Colonic mucosa (tissue), 4 donors: ENCODE measurements around the gene MED26. TPM values are rescaled to one million over a fixed set of nuclear protein-coding genes. Genes with fewer than 3 reads are reported as not detected.

Experiments
- DNase-seq: peaks from one replicate; pipeline ENCODE4 v3.0.0-alpha.2; 2020
- H3K27ac ChIP-seq: fragments of 200-600 bp; one replicate; pipeline ENCODE4 v1.8.0; 2021
- H3K27me3 ChIP-seq: fragments of 200-600 bp; one replicate; pipeline ENCODE4 v1.8.0; 2021
- H3K36me3 ChIP-seq: fragments of 200-600 bp; one replicate; pipeline ENCODE4 v1.8.0; 2021
- H3K4me1 ChIP-seq: fragments of 200-600 bp; one replicate; pipeline ENCODE4 v1.8.0; 2021; ENCODE audit warnings: mild to moderate bottlenecking
- H3K4me3 ChIP-seq: fragments of 200-600 bp; one replicate; pipeline ENCODE4 v1.8.0; 2021
- H3K9ac ChIP-seq, 2 donors: one replicate each; pipeline ENCODE4 v1.7.0; 2013; ENCODE audit warnings: control low read depth in 2 of 2, low read depth in 2 of 2, low read length in 2 of 2
- H3K9me3 ChIP-seq: fragments of 200-600 bp; one replicate; pipeline ENCODE4 v1.8.0; 2021
- intact Hi-C: fragments of 100-400 bp; cut with DNase I; formaldehyde crosslinking; loops from one replicate; pipeline ENCODE4 v1.14.1; 2022
- total RNA-seq, 2 donors: library from RNA; stranded (reverse); fragmentation: NEBNext Ultra II Directional in 1 of 2; extraction: Animal tissue kit (Norgen Biotek cat#: 25700) in 1 of 2; gene quantifications; one replicate each; pipeline ENCODE4 v1.2.1, GENCODE V29; 2021
- TF ChIP-seq, protein P1 (sequence below): fragments of 200-600 bp; IDR thresholded peaks from one replicate; pipeline ENCODE4 v1.8.0; 2022; ENCODE audit warnings: antibody characterized with exemption, mild to moderate bottlenecking
- donor health status: healthy.
- donor health status: DM: no; HTN: no; CAD: no.
- donor health status: DM: no; HTN: no; CAD: no.

Gene MED26
- total RNA-seq, 2 donors from 2014 or later: 10.0 to 11.9 TPM

DNA sequence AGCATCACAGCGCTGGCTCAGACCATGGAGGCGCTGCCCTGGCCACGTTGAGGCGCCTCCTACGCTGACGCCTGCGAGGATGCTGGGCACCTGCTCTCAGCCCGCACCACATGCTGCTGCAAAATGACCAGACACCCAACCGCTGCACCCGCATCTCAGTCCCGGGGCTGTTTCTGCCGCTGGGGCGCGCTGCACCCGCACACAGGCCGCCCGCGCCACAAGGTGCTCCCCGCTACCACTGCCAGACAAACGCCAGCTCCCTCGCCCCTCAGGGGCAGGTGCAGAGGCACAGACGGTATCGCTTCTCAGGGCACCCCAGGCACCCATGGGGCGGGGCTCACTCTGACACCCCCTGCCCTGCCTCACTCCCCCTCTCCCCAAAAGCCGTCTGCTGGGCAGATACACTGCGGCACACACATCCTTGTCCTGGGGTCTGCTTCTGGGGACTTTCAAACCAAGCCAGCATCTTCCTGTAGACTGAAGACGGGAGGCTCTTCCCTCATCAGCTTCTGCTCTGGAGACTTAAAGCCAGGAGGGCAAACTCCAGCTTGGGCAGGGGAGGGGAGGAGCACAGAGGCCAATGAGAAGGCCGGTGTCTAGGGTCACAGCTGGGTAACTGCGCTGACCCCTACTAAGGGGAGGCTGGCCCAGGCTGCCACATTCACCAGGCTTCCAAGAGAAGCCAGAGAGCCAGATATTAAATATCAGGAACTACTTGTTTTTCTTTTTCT is 102.1 kb downstream of the MED26 start:
- Histone ChIP-seq H3K36me3 (peaks cover 44% of the 10 kb centered on the region), H3K9me3 (no peaks in the 10 kb centered on the region), H3K4me1 (no peaks in the 10 kb centered on the region), H3K27me3 (no peaks in the 10 kb centered on the region), H3K4me3 (no peak overlapping the region), H3K27ac (no peak overlapping the region), H3K9ac (no peak overlapping the region)
- no peak for DNase-seq
- intact Hi-C loops: no loop called here
- TF ChIP-seq, protein P1, sequence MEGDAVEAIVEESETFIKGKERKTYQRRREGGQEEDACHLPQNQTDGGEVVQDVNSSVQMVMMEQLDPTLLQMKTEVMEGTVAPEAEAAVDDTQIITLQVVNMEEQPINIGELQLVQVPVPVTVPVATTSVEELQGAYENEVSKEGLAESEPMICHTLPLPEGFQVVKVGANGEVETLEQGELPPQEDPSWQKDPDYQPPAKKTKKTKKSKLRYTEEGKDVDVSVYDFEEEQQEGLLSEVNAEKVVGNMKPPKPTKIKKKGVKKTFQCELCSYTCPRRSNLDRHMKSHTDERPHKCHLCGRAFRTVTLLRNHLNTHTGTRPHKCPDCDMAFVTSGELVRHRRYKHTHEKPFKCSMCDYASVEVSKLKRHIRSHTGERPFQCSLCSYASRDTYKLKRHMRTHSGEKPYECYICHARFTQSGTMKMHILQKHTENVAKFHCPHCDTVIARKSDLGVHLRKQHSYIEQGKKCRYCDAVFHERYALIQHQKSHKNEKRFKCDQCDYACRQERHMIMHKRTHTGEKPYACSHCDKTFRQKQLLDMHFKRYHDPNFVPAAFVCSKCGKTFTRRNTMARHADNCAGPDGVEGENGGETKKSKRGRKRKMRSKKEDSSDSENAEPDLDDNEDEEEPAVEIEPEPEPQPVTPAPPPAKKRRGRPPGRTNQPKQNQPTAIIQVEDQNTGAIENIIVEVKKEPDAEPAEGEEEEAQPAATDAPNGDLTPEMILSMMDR: no peak

DNA sequence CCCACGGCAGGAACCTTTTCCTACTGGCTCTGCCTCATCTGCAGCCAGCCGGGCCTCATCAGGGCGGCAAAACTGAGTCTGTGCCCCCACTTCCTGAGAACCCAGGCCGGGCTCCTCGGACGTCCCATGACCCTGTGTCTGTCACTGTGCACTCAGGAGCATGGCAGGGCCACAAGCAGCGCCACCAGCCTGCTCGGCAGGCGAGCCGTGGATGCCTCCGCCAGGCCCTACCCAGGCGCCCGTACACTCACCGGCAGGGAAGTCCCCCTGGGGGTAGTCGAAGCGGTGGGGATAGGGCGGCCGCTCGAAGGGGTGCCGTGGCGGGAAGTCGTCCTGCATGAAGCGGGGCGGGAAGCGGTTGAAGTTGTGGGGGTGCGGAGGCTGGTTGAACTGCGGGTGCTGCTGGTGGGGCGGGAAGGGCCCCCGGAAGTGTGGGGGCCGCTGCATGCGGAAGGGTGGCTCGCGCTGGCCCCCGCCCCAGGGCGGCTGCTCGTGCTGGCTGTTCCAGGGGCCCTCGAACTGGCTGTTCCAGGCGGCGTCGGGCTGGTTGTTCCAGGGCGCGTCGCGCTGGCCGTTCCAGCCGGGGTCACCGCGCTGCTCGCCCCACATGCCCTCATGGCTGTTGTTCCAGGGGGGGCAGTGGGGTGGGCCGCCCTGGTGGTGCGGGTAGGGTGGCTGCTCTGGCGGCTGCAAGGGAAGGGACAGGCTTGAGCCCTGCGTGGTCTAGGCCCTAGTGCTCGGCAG is 102.8 kb downstream of the MED26 start:
- H3K27me3 ChIP-seq: no peaks in the 10 kb centered on the region
- TF ChIP-seq, protein P1: no peak
- intact Hi-C loops: no loop called here
- no peaks in the 10 kb centered on the region for H3K4me1 ChIP-seq
- no peak overlapping the region for H3K9ac ChIP-seq
- no peak overlapping the region for H3K4me3 ChIP-seq
- DNase-seq: no peak
- no peaks in the 10 kb centered on the region for H3K9me3 ChIP-seq
- no peak overlapping the region for H3K27ac ChIP-seq
- peaks cover 40% of the 10 kb centered on the region for H3K36me3 ChIP-seq

Other genes with a start within 250 kb of the MED26 start
- 10 to 100 TPM; 33.4 to 46.0 TPM for gene EPS15L1, start 156.2 kb downstream of the MED26 start, total RNA-seq
- not detected for gene CALR3, start 132.0 kb downstream of the MED26 start, total RNA-seq
- 1 to 10 TPM; 2.4 to 3.2 TPM for gene C19orf44, start 131.8 kb downstream of the MED26 start, total RNA-seq
- 10 to 100 TPM; 35.2 to 54.0 TPM for gene CHERP, start 85.8 kb downstream of the MED26 start, total RNA-seq
- 10 to 100 TPM; 44.4 to 47.7 TPM for gene SLC35E1, start 55.8 kb downstream of the MED26 start, total RNA-seq
- gene SMIM7, start 31.9 kb upstream of the MED26 start, total RNA-seq: 10 to 100 TPM; 58.2 to 64.8 TPM
- gene TMEM38A, start 32.9 kb upstream of the MED26 start, total RNA-seq: 1 to 10 TPM; 4.2 to 4.4 TPM
- gene NWD1, start 91.6 kb upstream of the MED26 start, total RNA-seq: under 1 TPM; 0.20 to 0.27 TPM
- gene SIN3B, start 201.2 kb upstream of the MED26 start, total RNA-seq: 10 to 100 TPM; 19.8 to 31.0 TPM